K562 treated with DMSO at 1 percent for 12 hours (cell line): Measurements from ENCODE around the gene MAP9. TPM values are rescaled to one million over a fixed set of nuclear protein-coding genes. Genes with fewer than 3 reads are reported as not detected.

ENCODE experiments used
- total RNA-seq: library from RNA; unstranded; fragments of 300-600 nt; gene quantifications from 2 replicates; pipeline ENCODE4 v1.2.3, GENCODE V29; 2022; ENCODE audit not compliant: insufficient read depth

The MAP9 gene
- total RNA-seq: not detected in 2 replicates

DNA sequence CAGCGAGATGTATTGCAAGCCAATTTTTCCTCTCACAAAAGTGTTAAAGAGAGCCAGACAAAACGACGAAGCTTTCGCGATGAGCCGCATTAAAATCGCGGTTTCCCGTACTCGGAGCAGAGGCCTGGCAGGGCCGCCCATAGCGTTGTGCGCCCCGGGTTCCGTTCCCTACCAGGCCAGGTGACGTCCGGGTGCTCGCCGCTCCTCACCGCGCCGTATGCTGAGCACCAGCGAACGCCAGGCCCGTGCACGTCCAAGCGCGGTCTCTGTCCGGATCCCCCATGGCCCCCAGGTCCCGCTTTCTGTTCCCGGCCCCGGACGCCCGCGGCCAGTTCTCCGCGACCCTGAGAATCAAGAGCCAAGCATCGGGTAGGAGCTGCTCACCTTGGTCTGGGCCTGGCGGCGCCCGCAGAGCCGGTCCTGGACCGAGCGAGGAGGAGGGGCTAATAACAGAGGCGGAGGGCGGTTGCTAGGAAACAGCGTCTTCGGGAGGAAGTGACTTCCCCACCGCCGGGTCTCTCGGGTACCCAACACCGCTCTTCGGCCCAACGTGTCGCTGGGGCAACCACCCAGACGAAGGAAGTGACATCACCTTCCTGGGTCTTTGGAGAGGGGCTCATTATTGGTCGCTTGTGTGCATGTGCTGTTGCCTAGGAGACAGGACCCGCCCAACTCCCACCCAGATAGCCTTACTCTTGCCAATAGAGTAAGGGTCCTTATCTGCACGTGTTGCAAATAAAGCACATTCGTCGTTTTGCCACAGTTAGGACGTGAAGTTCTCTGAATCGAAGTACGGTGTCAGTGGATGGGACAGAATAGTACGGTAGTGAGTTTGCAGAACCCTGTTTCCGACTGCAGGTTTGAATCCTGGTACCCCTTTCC is at the start of gene MAP9:
Gene MAP9 (minus strand): TSS at position 579 of the 882 bp plus-strand sequence. CDS start 1,115 bp downstream, outside the sequence.

Other genes with a start within 250 kb of the MAP9 start
- gene NPY2R, start 168.3 kb downstream of the MAP9 start, total RNA-seq: not detected in 2 replicates